ENCODE data around the gene SMTNL2. TPM values are rescaled to one million over a fixed set of nuclear protein-coding genes. Genes with fewer than 3 reads are reported as not detected.

SMTNL2 gene
- total and polyA plus RNA-seq, 9 of the 15 experiments (the other 6 are each of a cell fraction or from before 2014, with no cell fraction given): not detected

DNA sequence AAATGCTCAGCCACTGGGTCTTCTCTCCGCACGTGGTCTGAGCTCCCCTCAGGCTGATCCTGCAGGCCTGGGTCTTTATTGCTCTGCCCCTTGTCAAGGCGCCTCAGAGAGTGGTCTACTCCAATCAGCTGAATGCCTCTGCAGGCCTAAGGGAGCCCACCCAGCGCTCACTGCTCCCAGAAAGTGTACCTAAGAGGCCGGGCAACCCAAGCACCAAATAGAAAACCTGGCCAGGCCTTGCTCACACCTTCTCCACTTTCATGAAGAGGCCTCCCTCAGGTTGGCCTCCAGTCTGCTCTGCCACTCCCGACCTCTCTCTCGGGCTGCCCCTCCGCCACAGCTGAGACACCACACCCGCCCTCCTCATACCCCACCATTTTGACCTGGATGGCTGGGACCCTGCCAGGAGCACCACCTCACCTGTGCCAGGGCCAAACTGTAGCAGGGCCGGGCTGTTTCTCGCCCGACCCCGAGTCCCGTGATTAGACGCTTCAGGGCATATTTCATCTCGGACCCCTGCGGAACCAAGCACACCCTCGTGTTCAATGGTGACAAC, 29.8 kb upstream of the SMTNL2 start:
- in situ Hi-C loops (cut with MboI): no loop called here
- ATAC-seq: peak; percentile 15; the same call in 2 of the 3 replicates
- DNase-seq (ENCODE audit: extremely low read depth in 1 of 4, low spot score in 3 of 4): peak in 2 of 4 experiments; percentile 24 to 27

More for the DNA sequence above, 29.8 kb upstream of the SMTNL2 start:
- 2% methylated on average over 9 of the region's 18 CpGs for WGBS (ENCODE audit: insufficient coverage, low coverage, missing lambda C conversion rate)
- intact Hi-C loops (cut with micrococcal nuclease): no loop called here
- H3K4me3 ChIP-seq: peak overlapping the region; percentile 62
- no TSS peak for BruUV-seq (replicated peaks)
- no peaks in the 10 kb centered on the region for H3K9me3 ChIP-seq (replicated peaks; ENCODE audit: control insufficient read depth, insufficient read depth, low read depth, low read length)
- peaks cover 3 to 38% of the 10 kb centered on the region in 2 experiments; a peak in 4 of 5 replicates for H3K4me1 ChIP-seq (replicated peaks in 1 of 2; ENCODE audit: control insufficient read depth in 2 of 2, insufficient read depth in 2 of 2, low read length in 2 of 2)
- no peaks in the 10 kb centered on the region for H4K20me1 ChIP-seq (replicated peaks; ENCODE audit: control insufficient read depth, insufficient read depth, low read length)
- FAIRE-seq: no peak
- CTCF ChIA-PET (ENCODE audit: low intra/inter-chr PET ratio): no interaction called here
- H3K27ac ChIP-seq (ENCODE audit: extremely low read depth, low read depth, low read length): peak overlapping the region; percentile 65
- H3K9me1 ChIP-seq (ENCODE audit: control insufficient read depth, insufficient read depth, low read length): no peaks in the 10 kb centered on the region
- H3K79me2 ChIP-seq (ENCODE audit: control insufficient read depth, insufficient read depth, low read length): peaks cover 38% of the 10 kb centered on the region
- TF ChIP-seq ZNF431 (CRISPR knock-in tag; IDR thresholded peaks at IDR 0.05) (no peak), MCM3 (IDR thresholded peaks at IDR 0.05) (no peak), ZNF785 (CRISPR knock-in tag; IDR thresholded peaks at IDR 0.05) (no peak), YY1 (IDR thresholded peaks at IDR 0.05; ENCODE audit: borderline replicate concordance in 1 of 3, control insufficient read depth in 1 of 3, extremely low read depth in 1 of 3, insufficient read depth in 3 of 3, insufficient read length in 1 of 3, insufficient replicate concordance in 2 of 3, low read depth in 1 of 3, low read length in 2 of 3) (no peak), NR4A1 (CRISPR knock-in tag; IDR thresholded peaks at IDR 0.05) (no peak), NR4A1 (tag; IDR thresholded peaks at IDR 0.05) (no peak), NEUROD1 (IDR thresholded peaks at IDR 0.05; ENCODE audit: borderline replicate concordance, low read depth, low read length, partially characterized antibody) (no peak)
- TF ChIP-seq, protein P1, sequence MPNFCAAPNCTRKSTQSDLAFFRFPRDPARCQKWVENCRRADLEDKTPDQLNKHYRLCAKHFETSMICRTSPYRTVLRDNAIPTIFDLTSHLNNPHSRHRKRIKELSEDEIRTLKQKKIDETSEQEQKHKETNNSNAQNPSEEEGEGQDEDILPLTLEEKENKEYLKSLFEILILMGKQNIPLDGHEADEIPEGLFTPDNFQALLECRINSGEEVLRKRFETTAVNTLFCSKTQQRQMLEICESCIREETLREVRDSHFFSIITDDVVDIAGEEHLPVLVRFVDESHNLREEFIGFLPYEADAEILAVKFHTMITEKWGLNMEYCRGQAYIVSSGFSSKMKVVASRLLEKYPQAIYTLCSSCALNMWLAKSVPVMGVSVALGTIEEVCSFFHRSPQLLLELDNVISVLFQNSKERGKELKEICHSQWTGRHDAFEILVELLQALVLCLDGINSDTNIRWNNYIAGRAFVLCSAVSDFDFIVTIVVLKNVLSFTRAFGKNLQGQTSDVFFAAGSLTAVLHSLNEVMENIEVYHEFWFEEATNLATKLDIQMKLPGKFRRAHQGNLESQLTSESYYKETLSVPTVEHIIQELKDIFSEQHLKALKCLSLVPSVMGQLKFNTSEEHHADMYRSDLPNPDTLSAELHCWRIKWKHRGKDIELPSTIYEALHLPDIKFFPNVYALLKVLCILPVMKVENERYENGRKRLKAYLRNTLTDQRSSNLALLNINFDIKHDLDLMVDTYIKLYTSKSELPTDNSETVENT (CRISPR knock-in tag; IDR thresholded peaks at IDR 0.05): no peak
- TF ChIP-seq, protein P2, sequence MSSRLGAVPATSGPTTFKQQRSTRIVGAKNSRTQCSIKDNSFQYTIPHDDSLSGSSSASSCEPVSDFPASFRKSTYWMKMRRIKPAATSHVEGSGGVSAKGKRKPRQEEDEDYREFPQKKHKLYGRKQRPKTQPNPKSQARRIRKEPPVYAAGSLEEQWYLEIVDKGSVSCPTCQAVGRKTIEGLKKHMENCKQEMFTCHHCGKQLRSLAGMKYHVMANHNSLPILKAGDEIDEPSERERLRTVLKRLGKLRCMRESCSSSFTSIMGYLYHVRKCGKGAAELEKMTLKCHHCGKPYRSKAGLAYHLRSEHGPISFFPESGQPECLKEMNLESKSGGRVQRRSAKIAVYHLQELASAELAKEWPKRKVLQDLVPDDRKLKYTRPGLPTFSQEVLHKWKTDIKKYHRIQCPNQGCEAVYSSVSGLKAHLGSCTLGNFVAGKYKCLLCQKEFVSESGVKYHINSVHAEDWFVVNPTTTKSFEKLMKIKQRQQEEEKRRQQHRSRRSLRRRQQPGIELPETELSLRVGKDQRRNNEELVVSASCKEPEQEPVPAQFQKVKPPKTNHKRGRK (tag; IDR thresholded peaks at IDR 0.05): no peak
- peaks cover 45% of the 10 kb centered on the region; the same call in 2 of the 3 replicates for H3K36me3 ChIP-seq (ENCODE audit: control insufficient read depth, insufficient read depth, low read length)
- H3K4me2 ChIP-seq (ENCODE audit: insufficient read depth, low read length): peak overlapping the region; percentile 91
- H2AFZ ChIP-seq (ENCODE audit: low read depth, low read length): peak overlapping the region; percentile 98
- peak overlapping the region; percentile 76 to 98 for H3K9ac ChIP-seq (ENCODE audit: insufficient read depth in 1 of 2, low read depth in 2 of 2, low read length in 2 of 2)
- no peaks in the 10 kb centered on the region for H3K27me3 ChIP-seq (ENCODE audit: control insufficient read depth in 2 of 2, insufficient read depth in 2 of 2, low read length in 2 of 2)
- POLR2A ChIA-PET: interaction anchor here (1.4 kb wide), 1 partner anchor 16 kb away, joined by 5 read pairs; no protein-coding TSS in a partner anchor
